ENCODE results near the gene IGSF23. TPM values are rescaled to one million over a fixed set of nuclear protein-coding genes. Genes with fewer than 3 reads are reported as not detected.

The IGSF23 gene
- total RNA-seq, 1 donor from 2014 or later: not detected

DNA sequence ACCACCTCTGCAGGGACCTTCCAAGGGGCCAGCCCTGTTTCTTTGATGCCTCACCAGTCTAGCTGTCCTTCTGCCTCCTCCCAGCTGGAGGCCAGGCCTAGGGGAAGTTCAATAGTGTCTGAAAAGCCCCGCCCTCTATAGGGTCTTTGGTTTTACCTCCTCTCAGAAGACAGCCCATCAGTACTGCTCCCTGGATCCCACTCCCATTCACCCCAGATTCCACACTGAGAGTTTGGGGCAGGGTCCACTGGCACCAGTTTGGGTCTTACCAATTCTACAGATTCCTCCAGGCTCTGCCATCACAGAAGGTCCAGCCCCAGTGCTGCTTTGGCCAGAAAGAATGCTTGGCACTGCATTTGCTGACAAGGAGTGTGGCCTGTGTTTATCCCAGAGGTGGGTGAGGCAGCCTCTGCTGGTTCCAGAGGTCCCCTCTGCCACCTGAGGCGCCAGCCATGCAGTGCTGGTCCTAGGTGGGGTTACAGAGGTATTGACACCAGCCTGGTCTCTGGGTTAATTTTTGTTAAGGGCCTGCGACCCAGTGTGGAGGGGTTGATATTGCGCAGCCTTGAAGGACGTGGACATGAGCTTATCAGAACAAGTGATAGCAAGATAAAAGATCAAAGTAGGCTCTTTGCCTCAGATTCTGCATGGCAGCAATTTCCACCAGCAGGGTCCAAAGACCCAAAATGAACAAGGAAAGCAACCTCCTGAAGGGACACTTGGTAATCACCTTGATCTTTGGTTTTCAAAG, 41.4 kb upstream of the IGSF23 start:
- peaks cover 2% of the 10 kb centered on the region for H3K27me3 Mint-ChIP-seq (ENCODE audit: unreplicated experiment)
- DNase-seq (ENCODE audit: low spot score): no peak
- no peaks in the 10 kb centered on the region for H3K4me1 Mint-ChIP-seq (ENCODE audit: unreplicated experiment)
- no peaks in the 10 kb centered on the region for H3K9me3 Mint-ChIP-seq (ENCODE audit: unreplicated experiment)
- no peak for TF ChIP-seq CTCF (IDR thresholded peaks at IDR 0.05; ENCODE audit: unreplicated experiment)
- no peaks in the 10 kb centered on the region for H3K36me3 Mint-ChIP-seq (ENCODE audit: low read depth, unreplicated experiment)
- no peak overlapping the region for H3K27ac Mint-ChIP-seq (ENCODE audit: unreplicated experiment)
- no peak overlapping the region for H3K4me3 Mint-ChIP-seq (ENCODE audit: unreplicated experiment)

DNA sequence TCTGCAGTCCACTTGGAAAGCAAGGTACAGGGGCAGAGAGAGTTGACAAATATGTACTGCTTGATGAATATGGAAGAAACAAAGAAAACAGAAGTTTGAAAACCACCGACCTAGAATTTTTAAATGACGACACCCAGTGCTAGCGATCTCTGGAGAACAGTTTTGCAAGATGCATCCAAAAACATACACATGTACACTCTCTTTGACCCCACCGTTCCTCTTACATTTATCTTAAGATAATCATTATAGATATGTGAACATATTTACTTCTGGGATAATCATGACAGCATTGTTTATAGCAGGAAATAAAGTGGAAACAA, 40.8 kb upstream of the IGSF23 start:
- no peak for DNase-seq (ENCODE audit: low spot score)
- H3K4me1 Mint-ChIP-seq (ENCODE audit: unreplicated experiment): no peaks in the 10 kb centered on the region
- H3K27ac Mint-ChIP-seq (ENCODE audit: unreplicated experiment): no peak overlapping the region
- peaks cover 2% of the 10 kb centered on the region for H3K27me3 Mint-ChIP-seq (ENCODE audit: unreplicated experiment)
- no peaks in the 10 kb centered on the region for H3K9me3 Mint-ChIP-seq (ENCODE audit: unreplicated experiment)
- no peaks in the 10 kb centered on the region for H3K36me3 Mint-ChIP-seq (ENCODE audit: low read depth, unreplicated experiment)
- no peak for TF ChIP-seq CTCF (IDR thresholded peaks at IDR 0.05; ENCODE audit: unreplicated experiment)
- no peak overlapping the region for H3K4me3 Mint-ChIP-seq (ENCODE audit: unreplicated experiment)

GRCh38 chr19:44573183-44573582, 40.2 kb upstream of the IGSF23 start:
- TF ChIP-seq CTCF (IDR thresholded peaks at IDR 0.05; ENCODE audit: unreplicated experiment): no peak
- Mint-ChIP-seq H3K27ac (ENCODE audit: unreplicated experiment) (no peak overlapping the region), H3K36me3 (ENCODE audit: low read depth, unreplicated experiment) (no peaks in the 10 kb centered on the region), H3K4me3 (ENCODE audit: unreplicated experiment) (no peak overlapping the region), H3K4me1 (ENCODE audit: unreplicated experiment) (no peaks in the 10 kb centered on the region), H3K27me3 (ENCODE audit: unreplicated experiment) (peaks cover 2% of the 10 kb centered on the region), H3K9me3 (ENCODE audit: unreplicated experiment) (no peaks in the 10 kb centered on the region)
- DNase-seq (ENCODE audit: low spot score): no peak

GRCh38 chr19:44573627-44574026, 39.7 kb upstream of the IGSF23 start:
- Mint-ChIP-seq H3K27me3 (ENCODE audit: unreplicated experiment) (peaks cover 2% of the 10 kb centered on the region), H3K4me3 (ENCODE audit: unreplicated experiment) (no peak overlapping the region), H3K9me3 (ENCODE audit: unreplicated experiment) (no peaks in the 10 kb centered on the region), H3K36me3 (ENCODE audit: low read depth, unreplicated experiment) (no peaks in the 10 kb centered on the region), H3K27ac (ENCODE audit: unreplicated experiment) (no peak overlapping the region), H3K4me1 (ENCODE audit: unreplicated experiment) (no peaks in the 10 kb centered on the region)
- no peak for TF ChIP-seq CTCF (IDR thresholded peaks at IDR 0.05; ENCODE audit: unreplicated experiment)
- DNase-seq (ENCODE audit: low spot score): no peak

GRCh38 chr19:44574186-44574950, 39.0 kb upstream of the IGSF23 start:
- H3K27ac Mint-ChIP-seq (ENCODE audit: unreplicated experiment): no peak overlapping the region

More at GRCh38 chr19:44574186-44574950, 39.0 kb upstream of the IGSF23 start:
- Mint-ChIP-seq H3K36me3 (ENCODE audit: low read depth, unreplicated experiment) (no peaks in the 10 kb centered on the region), H3K9me3 (ENCODE audit: unreplicated experiment) (no peaks in the 10 kb centered on the region), H3K4me3 (ENCODE audit: unreplicated experiment) (no peak overlapping the region), H3K27me3 (ENCODE audit: unreplicated experiment) (peaks cover 2% of the 10 kb centered on the region), H3K4me1 (ENCODE audit: unreplicated experiment) (no peaks in the 10 kb centered on the region)
- DNase-seq (ENCODE audit: low spot score): no peak
- TF ChIP-seq CTCF (IDR thresholded peaks at IDR 0.05; ENCODE audit: unreplicated experiment): no peak

All from endothelial cell (in vitro differentiated cells).